Trophoblast cell (in vitro differentiated cells and primary cell): ENCODE measurements around the gene TAS2R39.
"Not testable (repeated sequence)": the region's sequence is repeated elsewhere in the genome, so short reads cannot be mapped to it uniquely, and the experiment has no call there.

Experiments
- DNase-seq, 2 donors: peaks; one replicate each; pipeline ENCODE4 v3.0.0-alpha.2; 2016
- H2AFZ ChIP-seq: 2 replicates; pipeline ENCODE4 v1.6.1; 2013; ENCODE audit warnings: low read length, moderate library complexity, mild to moderate bottlenecking; ENCODE audit not compliant: insufficient read depth, poor library complexity
- H2AK5ac ChIP-seq: 2 replicates; pipeline ENCODE4 v1.6.1; 2013; ENCODE audit warnings: mild to moderate bottlenecking, low read length
- H2BK120ac ChIP-seq: 2 replicates; pipeline ENCODE4 v1.6.1; 2013; ENCODE audit warnings: low read length, mild to moderate bottlenecking, moderate library complexity; ENCODE audit not compliant: insufficient read depth, poor library complexity
- H2BK12ac ChIP-seq: 2 replicates; pipeline ENCODE4 v1.6.1; 2013; ENCODE audit warnings: mild to moderate bottlenecking, low read length, moderate library complexity
- H2BK5ac ChIP-seq: 2 replicates; pipeline ENCODE4 v1.6.1; 2013; ENCODE audit warnings: low read length, low read depth, moderate library complexity, mild to moderate bottlenecking; ENCODE audit not compliant: poor library complexity
- H3K14ac ChIP-seq: 2 replicates; pipeline ENCODE4 v1.6.1; 2013; ENCODE audit warnings: mild to moderate bottlenecking, low read length
- H3K18ac ChIP-seq: 2 replicates; pipeline ENCODE4 v1.6.1; 2013; ENCODE audit warnings: mild to moderate bottlenecking, low read length
- H3K23ac ChIP-seq: 2 replicates; pipeline ENCODE4 v1.6.1; 2013; ENCODE audit warnings: low read length
- H3K27ac ChIP-seq: 2 replicates; pipeline ENCODE4 v1.5.1; 2013; ENCODE audit warnings: low read depth, mild to moderate bottlenecking, inconsistent platforms, low read length, moderate library complexity
- H3K27me3 ChIP-seq: 2 replicates; pipeline ENCODE4 v1.6.1; 2013; ENCODE audit warnings: inconsistent platforms, mild to moderate bottlenecking, low read length, moderate library complexity; ENCODE audit not compliant: insufficient read depth
- H3K36me3 ChIP-seq, 2 experiments: 1 replicate in 1 of 2; 2 replicates in 1 of 2; pipeline ENCODE4 v1.6.1; 2013; ENCODE audit warnings: low read length in 2 of 2, mild to moderate bottlenecking in 2 of 2, moderate library complexity in 1 of 2; ENCODE audit not compliant: insufficient read depth in 2 of 2, control insufficient read depth in 1 of 2
- H3K4ac ChIP-seq: 2 replicates; pipeline ENCODE4 v1.6.1; 2013; ENCODE audit warnings: low read depth, mild to moderate bottlenecking, low read length, moderate library complexity
- H3K4me1 ChIP-seq, 2 experiments: 1 replicate in 1 of 2; 2 replicates in 1 of 2; pipeline ENCODE4 v1.6.1; 2013; ENCODE audit warnings: low read length in 2 of 2, mild to moderate bottlenecking in 2 of 2, moderate library complexity in 1 of 2; ENCODE audit not compliant: insufficient read depth in 2 of 2, control insufficient read depth in 1 of 2
- H3K4me2 ChIP-seq: 2 replicates; pipeline ENCODE4 v1.6.1; 2013; ENCODE audit warnings: inconsistent platforms, mild to moderate bottlenecking, low read length, moderate library complexity
- H3K4me3 ChIP-seq: 2 replicates; pipeline ENCODE4 v1.5.1; 2013; ENCODE audit warnings: mild to moderate bottlenecking, low read depth, low read length, inconsistent platforms
- H3K79me1 ChIP-seq: one replicate; pipeline ENCODE4 v1.6.1; 2013; ENCODE audit warnings: low read length
- H3K79me2 ChIP-seq: 2 replicates; pipeline ENCODE4 v1.6.1; 2013; ENCODE audit warnings: low read length, mild to moderate bottlenecking; ENCODE audit not compliant: control insufficient read depth, insufficient read depth, poor library complexity
- H3K9ac ChIP-seq: 2 replicates; pipeline ENCODE4 v1.6.1; 2013; ENCODE audit warnings: mild to moderate bottlenecking, low read length
- H3K9me3 ChIP-seq: 2 replicates; pipeline ENCODE4 v1.6.1; 2013; ENCODE audit warnings: low read depth, mild to moderate bottlenecking, control low read depth, inconsistent platforms, low read length; ENCODE audit not compliant: insufficient read depth
- H4K12ac ChIP-seq: 2 replicates; pipeline ENCODE4 v1.6.1; 2013; ENCODE audit warnings: low read depth, mild to moderate bottlenecking, low read length, moderate library complexity
- H4K8ac ChIP-seq: 2 replicates; pipeline ENCODE4 v1.6.1; 2013; ENCODE audit warnings: low read depth, mild to moderate bottlenecking, low read length, moderate library complexity
- H4K91ac ChIP-seq: one replicate; pipeline ENCODE4 v1.6.1; 2013; ENCODE audit warnings: low read depth, mild to moderate bottlenecking, low read length, moderate library complexity
- WGBS: extraction: QIAGEN DNeasy Blood & Tissue Kit; methylation state at CpG from one replicate; pipeline ENCODE4 v1.1.7; 2013; ENCODE audit warnings: missing lambda C conversion rate; ENCODE audit not compliant: insufficient read length, insufficient coverage; ENCODE audit errors: extremely low coverage; 5-methylcytosine and 5-hydroxymethylcytosine counted together

TAS2R39 gene

DNA sequence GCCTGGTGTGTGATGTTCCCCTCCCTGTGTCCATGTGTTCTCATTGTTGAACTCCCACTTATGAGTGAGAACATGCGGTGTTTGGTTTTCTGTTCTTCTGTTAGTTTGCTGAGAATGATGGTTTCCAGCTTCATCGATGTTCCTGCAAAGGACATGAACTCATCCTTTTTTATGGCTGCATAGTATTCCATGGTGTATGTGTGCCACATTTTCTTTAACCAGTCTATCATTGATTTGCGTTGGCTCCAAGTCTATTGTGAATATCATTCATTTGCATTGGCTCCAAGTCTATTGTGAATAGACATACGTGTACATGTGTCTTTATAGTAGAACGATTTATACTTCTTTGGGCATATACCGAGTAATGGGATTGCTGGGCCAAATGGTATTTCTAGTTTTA lies 32.5 kb upstream of the TAS2R39 start:
- H3K18ac ChIP-seq, H3K14ac ChIP-seq, H3K9me3 ChIP-seq, H2AK5ac ChIP-seq, H3K36me3 ChIP-seq, H3K4ac ChIP-seq, H3K9ac ChIP-seq, H2BK12ac ChIP-seq, H2BK5ac ChIP-seq, H4K91ac ChIP-seq, H3K27me3 ChIP-seq, H3K23ac ChIP-seq, H3K79me2 ChIP-seq, H3K4me2 ChIP-seq, H2BK120ac ChIP-seq, H2AFZ ChIP-seq, H3K4me1 ChIP-seq, H4K8ac ChIP-seq, DNase-seq, H3K27ac ChIP-seq, H3K4me3 ChIP-seq, H3K79me1 ChIP-seq, H4K12ac ChIP-seq: not testable (repeated sequence)
- WGBS: no CpG with 5 or more reads among the region's 6 CpGs

DNA sequence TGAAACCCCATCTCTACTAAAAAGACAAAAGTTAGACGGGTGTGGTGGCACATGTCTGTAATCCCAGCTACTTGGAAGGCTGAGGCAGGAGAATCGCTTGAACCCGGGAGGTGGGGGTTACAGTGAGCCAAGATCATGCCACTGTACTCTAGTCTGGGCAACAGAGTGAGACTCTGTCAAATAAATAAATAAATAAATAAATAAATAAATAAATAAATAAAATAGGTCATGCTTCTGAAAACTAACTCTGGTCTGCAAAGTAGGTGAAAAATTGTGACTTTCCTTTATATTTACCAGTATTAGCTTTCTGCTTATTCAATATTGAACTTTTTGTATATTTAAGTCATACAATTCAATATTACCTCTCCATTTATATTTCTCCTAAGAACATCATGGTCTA lies 24.6 kb upstream of the TAS2R39 start:
- H2AK5ac ChIP-seq, H3K4me2 ChIP-seq, H3K79me2 ChIP-seq, H2BK120ac ChIP-seq, H3K36me3 ChIP-seq, H4K12ac ChIP-seq, H2AFZ ChIP-seq, H3K4ac ChIP-seq, H3K14ac ChIP-seq, H2BK12ac ChIP-seq, H3K9ac ChIP-seq, H3K23ac ChIP-seq, H3K18ac ChIP-seq, H3K27me3 ChIP-seq, H3K4me1 ChIP-seq, H4K8ac ChIP-seq, H3K9me3 ChIP-seq, DNase-seq, H3K27ac ChIP-seq, H4K91ac ChIP-seq, H2BK5ac ChIP-seq, H3K4me3 ChIP-seq, H3K79me1 ChIP-seq: not testable (repeated sequence)
- no CpG with 5 or more reads among the region's 3 CpGs for WGBS

DNA sequence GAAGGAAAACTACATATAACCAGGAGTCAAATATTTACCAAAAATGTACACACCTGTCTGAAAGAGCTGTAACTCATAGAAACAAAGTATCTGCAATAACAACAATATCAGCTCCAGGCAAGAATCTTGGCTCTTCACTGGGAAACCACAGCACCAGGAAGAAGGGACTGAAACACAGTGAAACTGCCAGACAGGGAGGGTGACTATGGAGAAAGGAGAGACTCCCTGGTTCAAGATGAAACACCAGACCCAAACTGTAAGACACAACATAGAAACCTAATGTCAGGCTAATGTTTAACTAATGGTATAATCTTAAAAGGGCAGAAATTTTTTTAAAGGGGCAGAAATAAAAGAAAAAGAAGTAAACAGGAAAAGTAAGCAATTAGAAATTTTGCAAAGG lies 11.5 kb upstream of the TAS2R39 start:
- Histone ChIP-seq H3K9me3 (no peaks in the 10 kb centered on the region), H2BK120ac (no peak overlapping the region), H3K9ac (no peak overlapping the region), H3K79me2 (no peaks in the 10 kb centered on the region), H2BK5ac (no peak overlapping the region), H3K27ac (no peak overlapping the region), H3K4me1 (no peaks in the 10 kb centered on the region), H3K14ac (no peak overlapping the region), H3K4ac (no peak overlapping the region), H2AFZ (no peak overlapping the region), H3K4me2 (no peak overlapping the region), H3K36me3 (no peaks in the 10 kb centered on the region), H2AK5ac (no peak overlapping the region), H3K18ac (no peak overlapping the region), H4K91ac (no peak overlapping the region), H3K27me3 (no peaks in the 10 kb centered on the region), H2BK12ac (no peak overlapping the region), H4K8ac (no peak overlapping the region), H3K4me3 (no peak overlapping the region), H3K23ac (no peak overlapping the region), H3K79me1 (no peaks in the 10 kb centered on the region), H4K12ac (no peak overlapping the region)
- DNase-seq: no peak

DNA sequence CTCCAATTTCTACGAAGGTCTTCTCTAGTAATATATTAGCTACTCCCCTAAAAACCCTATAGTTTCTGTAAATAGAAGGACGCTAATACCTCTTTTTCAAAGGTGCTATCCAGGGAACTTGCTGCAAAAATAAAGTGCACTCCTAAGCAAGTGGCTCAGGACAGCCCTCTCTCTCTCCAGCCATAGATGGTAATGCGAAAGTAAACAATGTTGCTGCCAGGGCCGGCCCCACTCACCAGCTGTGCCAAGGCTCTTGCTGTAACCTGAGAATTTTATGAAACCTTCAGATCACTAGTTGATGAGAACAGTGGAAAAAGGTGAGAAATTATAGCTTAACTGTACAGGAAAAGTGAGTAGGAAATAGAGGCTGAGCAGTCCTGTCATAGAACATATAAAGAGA lies 10.9 kb upstream of the TAS2R39 start:
- no CpG with 5 or more reads among the region's 4 CpGs for WGBS
- Histone ChIP-seq H3K4me1 (no peaks in the 10 kb centered on the region), H2BK12ac (no peak overlapping the region), H2BK5ac (no peak overlapping the region), H4K12ac (no peak overlapping the region), H3K27ac (no peak overlapping the region), H3K23ac (no peak overlapping the region), H2AFZ (no peak overlapping the region), H2AK5ac (no peak overlapping the region), H4K8ac (no peak overlapping the region), H3K9me3 (no peaks in the 10 kb centered on the region), H3K27me3 (no peaks in the 10 kb centered on the region), H3K4me2 (no peak overlapping the region), H3K18ac (no peak overlapping the region), H3K9ac (no peak overlapping the region), H3K79me2 (no peaks in the 10 kb centered on the region), H3K79me1 (no peaks in the 10 kb centered on the region), H3K4me3 (no peak overlapping the region), H3K36me3 (no peaks in the 10 kb centered on the region), H4K91ac (no peak overlapping the region), H2BK120ac (no peak overlapping the region), H3K14ac (no peak overlapping the region), H3K4ac (no peak overlapping the region)
- no peak for DNase-seq

DNA sequence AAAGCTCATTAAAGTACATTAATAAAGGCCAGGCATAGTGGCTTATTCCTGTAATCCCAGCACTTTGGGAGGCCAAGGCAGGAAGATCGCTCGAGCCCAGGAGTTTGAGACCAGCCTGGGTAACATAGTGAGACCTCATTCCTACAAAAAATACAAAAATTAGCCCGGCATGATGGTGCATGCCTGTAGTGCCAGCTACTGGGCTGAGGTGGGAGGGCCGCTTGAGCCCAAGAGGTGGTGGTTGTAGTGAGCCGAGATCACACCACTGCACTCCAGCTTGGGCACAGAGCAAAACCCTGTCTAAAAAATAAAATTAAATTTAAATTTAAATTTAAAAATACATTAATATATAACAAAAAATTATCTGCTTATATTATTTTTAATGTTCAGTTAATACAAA lies 7.1 kb upstream of the TAS2R39 start:
- Histone ChIP-seq H3K9ac (no peak overlapping the region), H2BK120ac (no peak overlapping the region), H3K4me2 (no peak overlapping the region), H2AFZ (no peak overlapping the region), H3K4me1 (no peaks in the 10 kb centered on the region), H3K36me3 (no peaks in the 10 kb centered on the region), H2BK5ac (no peak overlapping the region), H3K79me1 (no peaks in the 10 kb centered on the region), H2BK12ac (no peak overlapping the region), H3K18ac (no peak overlapping the region), H3K79me2 (no peaks in the 10 kb centered on the region), H2AK5ac (no peak overlapping the region), H3K14ac (no peak overlapping the region), H3K23ac (no peak overlapping the region), H3K4me3 (no peak overlapping the region), H3K4ac (no peak overlapping the region), H4K8ac (no peak overlapping the region), H3K27me3 (no peaks in the 10 kb centered on the region), H4K12ac (no peak overlapping the region), H4K91ac (no peak overlapping the region), H3K27ac (no peak overlapping the region), H3K9me3 (no peaks in the 10 kb centered on the region)
- DNase-seq: no peak
- no CpG with 5 or more reads among the region's 5 CpGs for WGBS
